IPS-18c (cell line): ENCODE measurements around the gene PRSS38.

ENCODE experiments used
- H3K4me3 ChIP-seq: 2 replicates; pipeline ENCODE4 v1.7.0; 2013; ENCODE audit warnings: low read depth, mild to moderate bottlenecking, low read length, moderate library complexity; ENCODE audit not compliant: insufficient read depth
- H3K9me3 ChIP-seq: one replicate; pipeline ENCODE4 v1.6.1; 2013; ENCODE audit warnings: mild to moderate bottlenecking, low read length, moderate library complexity; ENCODE audit not compliant: control insufficient read depth, insufficient read depth

Gene PRSS38

GRCh38 chr1:227815468-227816409, at the start of gene PRSS38:
Gene PRSS38 (plus strand): TSS chr1:227815675. CDS start chr1:227815717, 42 bp downstream.
- Histone ChIP-seq H3K9me3 (peaks cover 4% of the 10 kb centered on the region), H3K4me3 (no peak within 1 kb of the TSS)

- Histone ChIP-seq H3K4me3 (no peak overlapping the region), H3K9me3 (no peaks in the 10 kb centered on the region)
These were observed 49.4 kb upstream of the PRSS38 start for GRCh38 chr1:227766015-227766634.

GRCh38 chr1:227766653-227767277, 48.7 kb upstream of the PRSS38 start:
- H3K9me3 ChIP-seq: no peaks in the 10 kb centered on the region
- no peak overlapping the region for H3K4me3 ChIP-seq

GRCh38 chr1:227767401-227768124, 47.9 kb upstream of the PRSS38 start:
- Histone ChIP-seq H3K9me3 (no peaks in the 10 kb centered on the region), H3K4me3 (no peak overlapping the region)

- no peak overlapping the region for H3K4me3 ChIP-seq
- no peaks in the 10 kb centered on the region for H3K9me3 ChIP-seq
These were observed 47.4 kb upstream of the PRSS38 start for GRCh38 chr1:227768125-227768439.

GRCh38 chr1:227768640-227769039, 46.8 kb upstream of the PRSS38 start:
- H3K9me3 ChIP-seq: no peaks in the 10 kb centered on the region
- no peak overlapping the region for H3K4me3 ChIP-seq

GRCh38 chr1:227769047-227769935, 46.2 kb upstream of the PRSS38 start:
- Histone ChIP-seq H3K9me3 (no peaks in the 10 kb centered on the region), H3K4me3 (no peak overlapping the region)

- no peak overlapping the region for H3K4me3 ChIP-seq
- H3K9me3 ChIP-seq: no peaks in the 10 kb centered on the region
These were observed 45.5 kb upstream of the PRSS38 start for GRCh38 chr1:227769936-227770494.

- Histone ChIP-seq H3K9me3 (no peaks in the 10 kb centered on the region), H3K4me3 (no peak overlapping the region)
These were observed 44.7 kb upstream of the PRSS38 start for GRCh38 chr1:227770812-227771211.

- Histone ChIP-seq H3K4me3 (no peak overlapping the region), H3K9me3 (no peaks in the 10 kb centered on the region)
These were observed 44.1 kb upstream of the PRSS38 start for GRCh38 chr1:227771326-227771725.

- H3K4me3 ChIP-seq: no peak overlapping the region
- H3K9me3 ChIP-seq: no peaks in the 10 kb centered on the region
These were observed 43.7 kb upstream of the PRSS38 start for GRCh38 chr1:227771771-227772170.

GRCh38 chr1:227773558-227773957, 41.9 kb upstream of the PRSS38 start:
- H3K4me3 ChIP-seq: no peak overlapping the region

GRCh38 chr1:227774051-227774731, 41.3 kb upstream of the PRSS38 start:
- Histone ChIP-seq H3K9me3 (no peaks in the 10 kb centered on the region), H3K4me3 (no peak overlapping the region)

More at GRCh38 chr1:227773558-227773957, 41.9 kb upstream of the PRSS38 start:
- H3K9me3 ChIP-seq: no peaks in the 10 kb centered on the region

- Histone ChIP-seq H3K9me3 (no peaks in the 10 kb centered on the region), H3K4me3 (no peak overlapping the region)
These were observed 40.4 kb upstream of the PRSS38 start for GRCh38 chr1:227774821-227775661.

- H3K9me3 ChIP-seq: no peaks in the 10 kb centered on the region
- H3K4me3 ChIP-seq: no peak overlapping the region
These were observed 39.6 kb upstream of the PRSS38 start for GRCh38 chr1:227775841-227776240.
